ENCODE data around the gene IFI44L. TPM values are rescaled to one million over a fixed set of nuclear protein-coding genes. Genes with fewer than 3 reads are reported as not detected.

Gene IFI44L
- polyA plus RNA-seq, 1 of the 3 experiments (the other 2 are of a cell fraction), result 1.1 TPM

GRCh38 chr1:78624035-78624434 lies 3.8 kb downstream of the IFI44L start:
- Histone ChIP-seq H3K36me3 (replicated peaks in 1 of 2; ENCODE audit: control insufficient read depth in 1 of 2, insufficient read depth in 2 of 2, low read length in 1 of 2) (no peaks in the 10 kb centered on the region), H3K27ac (ENCODE audit: low read depth in 2 of 2, low read length in 1 of 2) (no peak overlapping the region), H3K79me2 (ENCODE audit: insufficient read depth) (no peaks in the 10 kb centered on the region), H3F3A (replicated peaks; ENCODE audit: insufficient read depth) (peaks cover 17% of the 10 kb centered on the region), H3K9me3 (no peaks in the 10 kb centered on the region), H3K9me2 (no peaks in the 10 kb centered on the region), H2AFZ (ENCODE audit: low read depth) (no peak overlapping the region), H3K9ac (no peak overlapping the region), H3K4me1 (ENCODE audit: control insufficient read depth in 1 of 2, insufficient read depth in 2 of 2, low read depth in 1 of 2, low read length in 1 of 2) (peaks cover 2 to 16% of the 10 kb centered on the region in 2 experiments; a peak in 3 of 4 replicates), H3K4me3 (ENCODE audit: low read depth in 2 of 2, low read length in 1 of 2) (no peak overlapping the region), H3K4me2 (no peak overlapping the region), H3K27me3 (ENCODE audit: insufficient read depth) (no peaks in the 10 kb centered on the region), H4K20me1 (ENCODE audit: insufficient read depth) (no peaks in the 10 kb centered on the region)
- TF ChIP-seq USF2 (IDR thresholded peaks at IDR 0.05; ENCODE audit: borderline replicate concordance, low read depth, low read length), result no peak
- no peak for TF ChIP-seq FOSL2 (IDR thresholded peaks at IDR 0.05; ENCODE audit: borderline replicate concordance, low read depth)
- TF ChIP-seq MAX (IDR thresholded peaks at IDR 0.05; ENCODE audit: low read depth), result no peak
- TF ChIP-seq RXRA (IDR thresholded peaks at IDR 0.05; ENCODE audit: borderline replicate concordance, low read depth), result no peak
- TF ChIP-seq SIN3A (IDR thresholded peaks at IDR 0.05; ENCODE audit: borderline replicate concordance, low read depth, low read length), result no peak
- no peak for TF ChIP-seq FOXJ3 (CRISPR knock-in tag; IDR thresholded peaks at IDR 0.05)
- no peak for TF ChIP-seq IRF3 (IDR thresholded peaks at IDR 0.05; ENCODE audit: low read depth, low read length)
- TF ChIP-seq PBX3 (IDR thresholded peaks at IDR 0.05), result no peak
- no peak for TF ChIP-seq FOXM1 (IDR thresholded peaks at IDR 0.05; ENCODE audit: low read depth)
- TF ChIP-seq NRF1 (IDR thresholded peaks at IDR 0.05; ENCODE audit: low read depth, low read length), result no peak
- no peak for TF ChIP-seq USF1 (IDR thresholded peaks at IDR 0.05; ENCODE audit: borderline replicate concordance, low read depth)
- TF ChIP-seq REST (IDR thresholded peaks at IDR 0.05; ENCODE audit: low read depth, low read length), result no peak
- no peak for TF ChIP-seq TCF12 (IDR thresholded peaks at IDR 0.05)
- no peak for TF ChIP-seq TAF1 (IDR thresholded peaks at IDR 0.05; ENCODE audit: borderline replicate concordance, low read depth, low read length)
- POLR2A ChIA-PET, result no interaction called here
- 92% methylated on average over 7 of the region's 7 CpGs for WGBS (ENCODE audit: low lambda C conversion rate)
- CTCF ChIA-PET, result no interaction called here
- DNase-seq, result no peak

Measured in SK-N-SH (cell line).